ENCODE data around the gene NALCN. TPM values are rescaled to one million over a fixed set of nuclear protein-coding genes. Genes with fewer than 3 reads are reported as not detected.
A peak's percentile ranks its signal among the peaks of the same experiment; 100 is the strongest.
"Not testable (repeated sequence)": the region's sequence is repeated elsewhere in the genome, so short reads cannot be mapped to it uniquely, and the experiment has no call there.

The NALCN gene
- total and polyA plus RNA-seq, 9 donors = 0.24 to 1.2 (median 0.33) TPM

DNA sequence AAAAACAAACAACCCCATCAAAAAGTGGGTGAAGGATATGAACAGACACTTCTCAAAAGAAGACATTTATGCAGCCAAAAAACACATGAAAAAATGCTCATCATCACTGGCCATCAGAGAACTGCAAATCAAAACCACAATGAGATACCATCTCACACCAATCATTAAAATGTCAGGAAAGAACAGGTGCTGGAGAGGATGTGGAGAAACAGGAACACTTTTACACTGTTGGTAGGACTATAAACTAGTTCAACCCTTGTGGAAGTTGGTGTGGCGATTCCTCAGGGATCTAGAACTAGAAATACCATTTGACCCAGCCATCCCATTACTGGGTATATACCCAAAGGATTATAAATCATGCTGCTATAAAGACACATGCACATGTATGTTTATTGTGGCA lies 102.8 kb downstream of the NALCN start:
- not testable (repeated sequence) for H3K27ac ChIP-seq (ENCODE audit: low read length); H3K4me1 ChIP-seq (ENCODE audit: control insufficient read depth, insufficient read depth, low read length); DNase-seq; H3K27me3 ChIP-seq (ENCODE audit: control insufficient read depth, insufficient read depth, low read length); H3K4me3 ChIP-seq (ENCODE audit: low read length); H3K9me3 ChIP-seq (replicated peaks; ENCODE audit: control insufficient read depth, low read depth, low read length); H3K36me3 ChIP-seq (ENCODE audit: control insufficient read depth, insufficient read depth, low read length)
- no CpG with 5 or more reads among the region's 1 CpG for WGBS (ENCODE audit: insufficient coverage)

- Histone ChIP-seq H3K9me3 (replicated peaks; ENCODE audit: control insufficient read depth, low read depth, low read length) (peaks cover 3% of the 10 kb centered on the region), H3K4me1 (ENCODE audit: control insufficient read depth, insufficient read depth, low read length) (no peaks in the 10 kb centered on the region), H3K36me3 (ENCODE audit: control insufficient read depth, insufficient read depth, low read length) (no peaks in the 10 kb centered on the region), H3K27me3 (ENCODE audit: control insufficient read depth, insufficient read depth, low read length) (no peaks in the 10 kb centered on the region), H3K27ac (ENCODE audit: low read length) (no peak overlapping the region), H3K4me3 (ENCODE audit: low read length) (no peak overlapping the region)
- no peak for DNase-seq
Measured at GRCh38 chr13:101309014-101309619, 107.2 kb downstream of the NALCN start.

- no CpG with 5 or more reads among the region's 4 CpGs for WGBS (ENCODE audit: insufficient coverage)
- H3K4me1 ChIP-seq (ENCODE audit: control insufficient read depth, insufficient read depth, low read length) = no peaks in the 10 kb centered on the region
Measured at GRCh38 chr13:101308247-101309013, 107.9 kb downstream of the NALCN start.

DNA sequence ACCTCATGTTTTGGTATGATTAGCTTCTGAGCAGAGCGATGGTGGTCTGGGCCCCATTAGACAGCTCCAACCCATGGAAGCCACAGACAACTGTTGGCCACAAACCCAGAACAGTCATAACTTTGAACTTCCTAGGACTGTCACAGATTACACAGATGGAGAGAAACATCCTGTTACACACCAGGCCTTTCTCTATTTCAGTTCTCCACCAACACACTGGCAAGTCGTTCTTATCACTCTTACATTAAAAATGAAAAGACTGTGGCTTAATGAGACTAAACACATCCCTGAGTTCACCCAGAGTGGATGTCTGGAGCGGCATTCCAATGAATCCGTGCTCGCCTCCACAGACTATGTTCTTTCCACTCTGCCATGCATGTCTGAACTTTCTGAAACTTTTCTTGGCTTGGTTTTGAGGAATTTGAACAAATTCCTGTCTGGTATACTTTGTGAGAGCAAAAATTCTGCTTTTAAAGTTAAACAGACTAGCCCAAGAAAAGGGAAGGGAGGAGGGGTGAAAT lies 109.1 kb downstream of the NALCN start:
- Histone ChIP-seq H3K36me3 (ENCODE audit: control insufficient read depth, insufficient read depth, low read length) (no peaks in the 10 kb centered on the region), H3K4me3 (ENCODE audit: low read length) (no peak overlapping the region), H3K4me1 (ENCODE audit: control insufficient read depth, insufficient read depth, low read length) (no peaks in the 10 kb centered on the region), H3K9me3 (replicated peaks; ENCODE audit: control insufficient read depth, low read depth, low read length) (peaks cover 3% of the 10 kb centered on the region), H3K27me3 (ENCODE audit: control insufficient read depth, insufficient read depth, low read length) (no peaks in the 10 kb centered on the region), H3K27ac (ENCODE audit: low read length) (no peak overlapping the region)
- peak; percentile 65 for DNase-seq
- WGBS (ENCODE audit: insufficient coverage) = 100% methylated on average over 1 of the region's 5 CpGs

More at GRCh38 chr13:101308247-101309013, 107.9 kb downstream of the NALCN start:
- Histone ChIP-seq H3K4me3 (ENCODE audit: low read length) (no peak overlapping the region), H3K36me3 (ENCODE audit: control insufficient read depth, insufficient read depth, low read length) (no peaks in the 10 kb centered on the region), H3K27ac (ENCODE audit: low read length) (no peak overlapping the region), H3K27me3 (ENCODE audit: control insufficient read depth, insufficient read depth, low read length) (no peaks in the 10 kb centered on the region), H3K9me3 (replicated peaks; ENCODE audit: control insufficient read depth, low read depth, low read length) (peaks cover 3% of the 10 kb centered on the region)
- no peak for DNase-seq

DNA sequence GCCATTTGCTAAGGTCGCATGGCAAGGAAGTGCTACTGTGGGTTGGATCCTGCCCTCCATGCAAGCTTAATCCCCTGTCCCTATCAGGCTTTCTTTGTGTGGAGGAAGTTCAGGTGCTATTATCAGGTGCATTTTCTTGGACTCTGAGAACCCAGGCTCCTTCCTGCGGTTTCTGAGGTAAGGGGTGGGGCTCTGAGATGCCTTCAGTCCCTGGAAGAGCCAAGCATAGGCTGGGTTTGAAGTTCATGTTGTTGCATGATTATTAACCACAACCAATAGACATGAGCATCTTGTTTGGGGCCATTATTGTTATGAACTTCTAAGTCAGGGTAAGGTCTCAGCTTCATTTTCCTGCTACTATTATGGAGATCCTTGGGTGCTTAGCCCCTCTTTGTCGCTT lies 109.5 kb downstream of the NALCN start:
- WGBS (ENCODE audit: insufficient coverage) = 90% methylated on average over 2 of the region's 3 CpGs
- no peak overlapping the region for H3K27ac ChIP-seq (ENCODE audit: low read length)

DNA sequence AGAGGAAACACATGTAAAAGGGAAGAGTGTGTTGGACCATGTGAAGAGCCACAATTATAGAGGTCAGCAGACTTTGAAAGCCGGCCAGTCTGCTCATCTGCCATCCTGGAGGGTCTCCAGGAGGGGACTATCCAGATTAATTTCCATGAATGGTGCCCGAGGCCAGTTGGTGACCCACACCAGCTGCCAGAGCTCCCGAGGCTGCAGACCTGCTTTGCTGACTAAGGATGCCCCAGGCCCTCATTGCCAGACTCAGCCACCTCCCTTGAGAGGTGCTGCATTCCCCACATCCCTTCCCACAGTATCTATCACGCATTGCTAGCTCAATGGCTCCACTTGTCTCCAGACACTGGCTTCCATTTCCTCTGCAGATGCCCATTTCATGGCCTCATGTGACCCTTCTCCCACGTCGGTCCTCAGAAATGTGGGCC lies 110.3 kb downstream of the NALCN start:
- Histone ChIP-seq H3K9me3 (replicated peaks; ENCODE audit: control insufficient read depth, low read depth, low read length) (peaks cover 3% of the 10 kb centered on the region), H3K4me1 (ENCODE audit: control insufficient read depth, insufficient read depth, low read length) (no peaks in the 10 kb centered on the region), H3K4me3 (ENCODE audit: low read length) (no peak overlapping the region), H3K36me3 (ENCODE audit: control insufficient read depth, insufficient read depth, low read length) (no peaks in the 10 kb centered on the region), H3K27ac (ENCODE audit: low read length) (no peak overlapping the region), H3K27me3 (ENCODE audit: control insufficient read depth, insufficient read depth, low read length) (no peaks in the 10 kb centered on the region)
- WGBS (ENCODE audit: insufficient coverage) = 82% methylated on average over 6 of the region's 6 CpGs
- no peak for DNase-seq

More for the DNA sequence above, 109.5 kb downstream of the NALCN start:
- no peaks in the 10 kb centered on the region for H3K27me3 ChIP-seq (ENCODE audit: control insufficient read depth, insufficient read depth, low read length)
- peaks cover 3% of the 10 kb centered on the region for H3K9me3 ChIP-seq (replicated peaks; ENCODE audit: control insufficient read depth, low read depth, low read length)
- DNase-seq = no peak
- H3K4me1 ChIP-seq (ENCODE audit: control insufficient read depth, insufficient read depth, low read length) = no peaks in the 10 kb centered on the region
- no peaks in the 10 kb centered on the region for H3K36me3 ChIP-seq (ENCODE audit: control insufficient read depth, insufficient read depth, low read length)
- H3K4me3 ChIP-seq (ENCODE audit: low read length) = no peak overlapping the region

DNA sequence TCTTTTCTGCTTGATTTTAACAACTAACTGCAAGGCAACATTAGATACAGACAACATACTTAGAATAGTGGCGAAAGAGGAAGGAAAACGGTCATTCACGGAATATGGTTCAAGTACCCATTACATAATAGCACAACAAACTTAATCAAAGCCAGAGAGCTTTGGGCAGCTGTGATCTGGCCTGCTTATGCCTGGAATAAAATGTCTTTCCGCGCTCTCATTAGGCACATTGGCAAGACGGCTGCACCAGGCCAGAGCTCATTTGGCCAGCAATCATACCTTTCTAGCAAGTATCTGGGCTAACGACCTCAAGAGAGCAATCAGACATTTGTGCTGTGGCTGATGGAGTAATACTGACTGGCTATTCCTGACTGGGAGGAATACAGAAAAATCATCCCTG lies 112.8 kb downstream of the NALCN start:
- no peak overlapping the region for H3K27ac ChIP-seq (ENCODE audit: low read length)
- H3K27me3 ChIP-seq (ENCODE audit: control insufficient read depth, insufficient read depth, low read length) = no peaks in the 10 kb centered on the region
- peaks cover 3% of the 10 kb centered on the region for H3K9me3 ChIP-seq (replicated peaks; ENCODE audit: control insufficient read depth, low read depth, low read length)
- no CpG with 5 or more reads among the region's 7 CpGs for WGBS (ENCODE audit: insufficient coverage)
- H3K4me1 ChIP-seq (ENCODE audit: control insufficient read depth, insufficient read depth, low read length) = no peaks in the 10 kb centered on the region
- no peak overlapping the region for H3K4me3 ChIP-seq (ENCODE audit: low read length)
- no peaks in the 10 kb centered on the region for H3K36me3 ChIP-seq (ENCODE audit: control insufficient read depth, insufficient read depth, low read length)
- DNase-seq = peak; percentile 30

GRCh38 chr13:101301053-101301452 lies 115.3 kb downstream of the NALCN start:
- Histone ChIP-seq H3K36me3 (ENCODE audit: control insufficient read depth, insufficient read depth, low read length) (no peaks in the 10 kb centered on the region), H3K9me3 (replicated peaks; ENCODE audit: control insufficient read depth, low read depth, low read length) (no peaks in the 10 kb centered on the region), H3K4me3 (ENCODE audit: low read length) (no peak overlapping the region), H3K27me3 (ENCODE audit: control insufficient read depth, insufficient read depth, low read length) (no peaks in the 10 kb centered on the region), H3K27ac (ENCODE audit: low read length) (no peak overlapping the region), H3K4me1 (ENCODE audit: control insufficient read depth, insufficient read depth, low read length) (no peaks in the 10 kb centered on the region)
- 100% methylated on average over 1 of the region's 8 CpGs for WGBS (ENCODE audit: insufficient coverage)
- DNase-seq = peak; percentile 38

DNA sequence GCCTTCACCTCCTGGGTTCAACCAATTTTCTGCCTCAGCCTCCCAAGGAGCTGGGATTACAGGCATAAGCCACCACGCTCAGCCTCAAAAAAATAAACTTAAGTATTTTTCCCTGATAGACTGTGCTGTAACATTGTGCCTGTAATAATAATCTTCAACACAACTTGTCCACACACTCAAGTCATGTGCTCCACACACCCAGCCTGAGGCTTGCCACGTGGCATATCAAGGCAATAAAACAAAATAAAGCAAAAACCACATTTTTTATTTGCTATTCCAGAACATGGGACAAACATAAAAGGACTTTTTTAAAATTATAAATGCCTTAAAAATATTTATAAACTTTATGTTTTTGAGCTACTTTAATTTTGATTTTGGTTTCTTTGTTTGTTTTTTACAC lies 115.8 kb downstream of the NALCN start:
- Histone ChIP-seq H3K27ac (ENCODE audit: low read length) (no peak overlapping the region), H3K9me3 (replicated peaks; ENCODE audit: control insufficient read depth, low read depth, low read length) (no peaks in the 10 kb centered on the region), H3K36me3 (ENCODE audit: control insufficient read depth, insufficient read depth, low read length) (no peaks in the 10 kb centered on the region), H3K27me3 (ENCODE audit: control insufficient read depth, insufficient read depth, low read length) (no peaks in the 10 kb centered on the region), H3K4me1 (ENCODE audit: control insufficient read depth, insufficient read depth, low read length) (no peaks in the 10 kb centered on the region), H3K4me3 (ENCODE audit: low read length) (no peak overlapping the region)
- WGBS (ENCODE audit: insufficient coverage) = no CpG with 5 or more reads among the region's 2 CpGs
- no peak for DNase-seq

- Histone ChIP-seq H3K9me3 (replicated peaks; ENCODE audit: control insufficient read depth, low read depth, low read length) (no peaks in the 10 kb centered on the region), H3K4me3 (ENCODE audit: low read length) (no peak overlapping the region), H3K27me3 (ENCODE audit: control insufficient read depth, insufficient read depth, low read length) (no peaks in the 10 kb centered on the region), H3K4me1 (ENCODE audit: control insufficient read depth, insufficient read depth, low read length) (no peaks in the 10 kb centered on the region), H3K36me3 (ENCODE audit: control insufficient read depth, insufficient read depth, low read length) (no peaks in the 10 kb centered on the region), H3K27ac (ENCODE audit: low read length) (no peak overlapping the region)
- no peak for DNase-seq
- 90% methylated on average over 2 of the region's 4 CpGs for WGBS (ENCODE audit: insufficient coverage)
Measured at GRCh38 chr13:101298517-101298916, 117.8 kb downstream of the NALCN start.

Data from muscle of leg (tissue), 11 donors.